Activated CD8-positive, alpha-beta memory T cell treated with anti-CD3 and anti-CD28 coated beads for 4 hours (primary cell): ENCODE results near the gene SOWAHB.

Experiments
- DNase-seq, 2 donors: peaks; one replicate each; pipeline ENCODE4 v3.0.0-alpha.2; 2020; ENCODE audit warnings: low read depth in 2 of 2

SOWAHB gene

DNA sequence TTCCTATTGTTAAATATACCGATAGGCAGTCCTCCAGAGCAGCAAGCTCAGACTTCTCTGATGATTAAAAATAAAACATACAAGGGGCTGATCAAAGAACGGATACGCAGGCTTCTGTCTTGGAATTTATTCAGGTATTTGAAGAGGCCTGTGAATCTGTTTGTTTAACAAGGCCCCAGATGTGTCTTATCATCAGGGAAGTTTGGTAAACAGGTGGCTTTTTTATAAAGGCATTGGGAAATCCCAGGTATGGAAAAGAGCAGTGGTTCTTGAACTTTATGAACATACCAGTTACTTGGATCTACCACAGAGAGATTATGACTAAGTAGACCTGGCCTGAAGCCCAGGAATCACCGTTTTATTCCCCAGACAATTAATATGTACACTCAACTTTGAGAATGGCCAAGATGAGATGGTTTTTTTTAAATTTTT is 47.9 kb downstream of the SOWAHB start:
- DNase-seq, result no peak
